Caco-2 (cell line): ENCODE results near the gene FBXW7. TPM values are rescaled to one million over a fixed set of nuclear protein-coding genes. Genes with fewer than 3 reads are reported as not detected.
A peak's percentile ranks its signal among the peaks of the same experiment; 100 is the strongest.

Experiments used
- BruUV-seq: library from RNA; stranded (reverse); fragments of 400-500 nt; replicated peaks from 2 replicates; lab custom pipeline; 2021; lab: Mats Ljungman, UMichigan
- CTCF ChIA-PET: fragments of 300-600 bp; sonication (Branson Sonifier 250); formaldehyde crosslinking; loops from one replicate; lab custom pipeline; 2022; ENCODE audit warnings: antibody characterized with exemption; lab: Charles Lee
- POLR2A ChIA-PET: fragments of 300-600 bp; sonication (Branson Sonifier 250); formaldehyde crosslinking; loops from one replicate; lab custom pipeline; 2022; ENCODE audit warnings: antibody characterized with exemption; lab: Charles Lee
- DNase-seq, 2 experiments: peaks; one replicate each; pipeline versions ENCODE4 v3.0.0 to v3.0.0-alpha.2; 2020 to 2022
- H3K27me3 ChIP-seq: replicated peaks from 2 replicates; pipeline ENCODE4 v1.6.0; 2011; ENCODE audit warnings: low read length; ENCODE audit not compliant: control insufficient read depth, insufficient read depth
- H3K36me3 ChIP-seq: 2 replicates; pipeline ENCODE4 v1.5.1; 2011; ENCODE audit warnings: low read length; ENCODE audit not compliant: control insufficient read depth, insufficient read depth
- H3K4me1 ChIP-seq: fragments of 250-450 bp; sonication (Bioruptor Pico); 2 replicates; pipeline ENCODE4 v1.5.1; 2020; ENCODE audit warnings: mild to moderate bottlenecking
- H3K4me3 ChIP-seq: 2 replicates; pipeline ENCODE4 v1.5.1; 2011; ENCODE audit warnings: low read depth, mild to moderate bottlenecking, control low read depth, low read length
- H3K9me3 ChIP-seq: fragments of 250-450 bp; sonication (Bioruptor Pico); 2 replicates; pipeline ENCODE4 v1.5.1; 2020; ENCODE audit warnings: mild to moderate bottlenecking, moderate library complexity
- H3K27ac Mint-ChIP-seq: one replicate; pipeline ENCODE4 v1.8.0; 2022; ENCODE audit warnings: mixed read lengths; ENCODE audit not compliant: unreplicated experiment
- H3K27me3 Mint-ChIP-seq: one replicate; pipeline ENCODE4 v1.8.0; 2022; ENCODE audit warnings: mixed read lengths; ENCODE audit not compliant: insufficient read depth, unreplicated experiment
- H3K36me3 Mint-ChIP-seq: one replicate; pipeline ENCODE4 v1.8.0; 2022; ENCODE audit warnings: mild to moderate bottlenecking, mixed read lengths; ENCODE audit not compliant: insufficient read depth, unreplicated experiment
- H3K4me1 Mint-ChIP-seq: one replicate; pipeline ENCODE4 v1.8.0; 2022; ENCODE audit warnings: low read depth, mixed read lengths; ENCODE audit not compliant: unreplicated experiment
- H3K4me3 Mint-ChIP-seq: one replicate; pipeline ENCODE4 v1.8.0; 2022; ENCODE audit warnings: mild to moderate bottlenecking, moderate library complexity, mixed read lengths; ENCODE audit not compliant: unreplicated experiment
- H3K9me3 Mint-ChIP-seq: one replicate; pipeline ENCODE4 v1.8.0; 2022; ENCODE audit warnings: mixed read lengths; ENCODE audit not compliant: unreplicated experiment
- intact Hi-C: fragments of 100-400 bp; cut with micrococcal nuclease; formaldehyde crosslinking; loops from one replicate; pipeline ENCODE4 v1.10.0; 2022; ENCODE audit not compliant: unreplicated experiment
- total RNA-seq: library from RNA; stranded (reverse); gene quantifications from 2 replicates; pipeline ENCODE4 v1.2.3, GENCODE V29; 2022
- TF ChIP-seq, protein P1 (sequence below), 2 experiments: fragments of 200-600 bp in 1 of 2; IDR thresholded peaks; 1 replicate in 1 of 2; 2 replicates in 1 of 2; pipeline versions ENCODE4 v1.5.1 to v1.8.0; 2011 to 2022; ENCODE audit warnings: antibody characterized with exemption in 1 of 2, control low read depth in 1 of 2, inconsistent platforms in 1 of 2, low read depth in 1 of 2, low read length in 1 of 2, mild to moderate bottlenecking in 1 of 2, moderate library complexity in 1 of 2; ENCODE audit not compliant: insufficient read depth in 1 of 2, severe bottlenecking in 1 of 2, unreplicated experiment in 1 of 2

Gene FBXW7
- total RNA-seq, 1 experiment from 2014 or later = 34.1 TPM

DNA sequence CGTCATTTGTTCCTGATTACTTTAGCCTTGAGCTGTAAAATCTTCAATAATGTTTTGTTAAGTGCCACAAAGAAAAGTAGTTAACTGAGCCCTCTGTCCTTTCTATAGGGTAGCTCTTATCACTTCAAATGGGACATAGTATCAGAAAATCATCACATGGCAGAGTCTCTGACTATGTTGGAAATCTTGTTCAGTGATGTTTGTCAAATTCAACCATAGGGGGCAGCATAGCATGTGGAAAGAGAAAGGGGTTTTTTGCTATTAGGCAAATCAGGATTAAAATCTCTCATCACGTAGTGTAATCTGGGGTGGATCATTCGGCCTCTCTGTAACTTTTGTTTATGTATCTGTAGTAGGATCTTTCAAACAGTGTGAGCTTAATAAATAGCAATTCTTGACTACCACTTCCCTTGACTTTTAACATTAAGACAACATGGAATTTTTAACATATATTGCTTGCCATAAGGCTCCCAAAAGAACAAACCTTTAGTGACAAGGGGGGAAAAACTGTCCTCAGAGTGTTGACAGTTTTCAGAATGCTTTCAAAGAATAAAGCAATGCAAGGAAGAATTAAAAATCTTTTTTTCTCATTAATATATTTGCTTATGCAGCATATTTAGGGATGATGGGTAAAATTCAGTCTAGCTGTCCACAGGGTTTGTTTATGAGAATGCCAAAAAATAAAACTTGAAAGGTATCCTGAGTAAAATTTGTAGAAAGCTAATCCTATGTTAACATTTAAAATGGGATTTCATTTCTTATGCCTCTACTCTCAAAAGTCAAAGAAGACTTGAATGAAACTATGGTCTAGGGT lies 127.2 kb downstream of the FBXW7 start:
- peak in 1 of 2 experiments; percentile 56 for DNase-seq
- no peak overlapping the region for H3K4me3 Mint-ChIP-seq
- no TSS peak for BruUV-seq
- peaks cover 6% of the 10 kb centered on the region for H3K36me3 Mint-ChIP-seq
- no peaks in the 10 kb centered on the region for H3K36me3 ChIP-seq
- no peaks in the 10 kb centered on the region for H3K9me3 ChIP-seq
- intact Hi-C loops = loop anchor here (1.0 to 5.0 kb wide), 3 partner anchors 28 to 232 kb away; no protein-coding TSS in a partner anchor
- POLR2A ChIA-PET = no interaction called here
- H3K27ac Mint-ChIP-seq = no peak overlapping the region
- H3K27me3 Mint-ChIP-seq = no peaks in the 10 kb centered on the region
- TF ChIP-seq, protein P1, sequence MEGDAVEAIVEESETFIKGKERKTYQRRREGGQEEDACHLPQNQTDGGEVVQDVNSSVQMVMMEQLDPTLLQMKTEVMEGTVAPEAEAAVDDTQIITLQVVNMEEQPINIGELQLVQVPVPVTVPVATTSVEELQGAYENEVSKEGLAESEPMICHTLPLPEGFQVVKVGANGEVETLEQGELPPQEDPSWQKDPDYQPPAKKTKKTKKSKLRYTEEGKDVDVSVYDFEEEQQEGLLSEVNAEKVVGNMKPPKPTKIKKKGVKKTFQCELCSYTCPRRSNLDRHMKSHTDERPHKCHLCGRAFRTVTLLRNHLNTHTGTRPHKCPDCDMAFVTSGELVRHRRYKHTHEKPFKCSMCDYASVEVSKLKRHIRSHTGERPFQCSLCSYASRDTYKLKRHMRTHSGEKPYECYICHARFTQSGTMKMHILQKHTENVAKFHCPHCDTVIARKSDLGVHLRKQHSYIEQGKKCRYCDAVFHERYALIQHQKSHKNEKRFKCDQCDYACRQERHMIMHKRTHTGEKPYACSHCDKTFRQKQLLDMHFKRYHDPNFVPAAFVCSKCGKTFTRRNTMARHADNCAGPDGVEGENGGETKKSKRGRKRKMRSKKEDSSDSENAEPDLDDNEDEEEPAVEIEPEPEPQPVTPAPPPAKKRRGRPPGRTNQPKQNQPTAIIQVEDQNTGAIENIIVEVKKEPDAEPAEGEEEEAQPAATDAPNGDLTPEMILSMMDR (IDR thresholded peaks at IDR 0.05; ENCODE audit: insufficient read depth in 1 of 2, low read depth in 1 of 2, low read length in 1 of 2, severe bottlenecking in 1 of 2, unreplicated experiment in 1 of 2) = peak; percentile 54 to 55
- no peaks in the 10 kb centered on the region for H3K9me3 Mint-ChIP-seq
- no peaks in the 10 kb centered on the region for H3K27me3 ChIP-seq
- H3K4me1 Mint-ChIP-seq = no peaks in the 10 kb centered on the region
- H3K4me3 ChIP-seq = no peak overlapping the region
- CTCF ChIA-PET = interaction anchor here (0.6 to 1.0 kb wide), 4 partner anchors 28 to 232 kb away, joined by 3 to 4 read pairs (median 4); no protein-coding TSS in a partner anchor
- H3K4me1 ChIP-seq = 0 out of 2 replicates have a peak, but pooled peaks cover 1% of the 10 kb centered on the region

DNA sequence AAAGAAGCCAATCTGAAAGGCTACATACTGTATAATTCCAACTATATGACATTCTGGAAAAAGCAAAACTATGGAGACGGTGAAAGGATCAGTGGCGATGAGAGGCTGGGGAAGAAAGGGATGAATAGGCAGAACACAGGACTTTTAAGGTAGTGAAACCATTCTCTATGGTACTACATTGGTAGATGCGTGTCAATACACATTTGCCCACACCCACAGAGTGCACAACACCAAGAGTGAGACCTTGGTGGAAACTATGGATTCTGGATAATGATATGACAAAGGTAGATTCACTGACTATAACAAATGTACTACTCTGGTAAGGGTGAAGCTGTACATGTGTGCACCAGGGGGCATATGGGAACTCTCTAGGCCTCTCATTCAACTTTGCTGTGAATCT lies 134.5 kb downstream of the FBXW7 start:
- no TSS peak for BruUV-seq
- ChIA-PET CTCF (no interaction called here), POLR2A (no interaction called here)
- DNase-seq = no peak
- peaks cover 1% of the 10 kb centered on the region for H3K36me3 Mint-ChIP-seq
- H3K27me3 ChIP-seq = no peaks in the 10 kb centered on the region
- no peak overlapping the region for H3K4me3 ChIP-seq
- no peaks in the 10 kb centered on the region for H3K9me3 Mint-ChIP-seq
- no peak overlapping the region for H3K4me3 Mint-ChIP-seq
- TF ChIP-seq, protein P1 (IDR thresholded peaks at IDR 0.05; ENCODE audit: insufficient read depth in 1 of 2, low read depth in 1 of 2, low read length in 1 of 2, severe bottlenecking in 1 of 2, unreplicated experiment in 1 of 2) = no peak
- H3K4me1 Mint-ChIP-seq = no peaks in the 10 kb centered on the region
- intact Hi-C loops = no loop called here
- no peaks in the 10 kb centered on the region for H3K27me3 Mint-ChIP-seq
- no peaks in the 10 kb centered on the region for H3K36me3 ChIP-seq
- H3K4me1 ChIP-seq = no peaks in the 10 kb centered on the region
- no peaks in the 10 kb centered on the region for H3K9me3 ChIP-seq
- no peak overlapping the region for H3K27ac Mint-ChIP-seq

DNA sequence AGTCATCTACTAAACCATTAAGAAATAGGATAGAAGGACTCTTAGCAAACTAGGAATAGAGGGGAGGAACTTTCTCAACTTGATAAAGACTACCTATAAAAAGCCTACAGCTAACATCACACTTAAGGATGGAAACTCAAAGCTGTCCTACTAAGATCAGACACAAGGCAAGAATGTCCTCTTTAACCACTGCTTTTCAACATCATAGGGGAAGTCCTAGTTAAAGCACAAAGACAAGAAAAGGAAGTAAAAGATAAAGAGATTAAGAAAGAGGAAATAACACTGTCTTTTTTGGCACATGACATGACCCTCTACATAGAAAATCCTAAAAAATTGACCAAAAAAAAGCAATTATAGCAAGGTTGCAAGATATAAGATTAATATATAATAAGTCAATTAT lies 136.6 kb downstream of the FBXW7 start:
- BruUV-seq = no TSS peak
- H3K36me3 ChIP-seq = no peaks in the 10 kb centered on the region
- H3K9me3 ChIP-seq = no peaks in the 10 kb centered on the region
- H3K27me3 ChIP-seq = no peaks in the 10 kb centered on the region
- Mint-ChIP-seq H3K4me3 (no peak overlapping the region), H3K27ac (no peak overlapping the region), H3K36me3 (peaks cover 6% of the 10 kb centered on the region), H3K9me3 (no peaks in the 10 kb centered on the region), H3K4me1 (no peaks in the 10 kb centered on the region), H3K27me3 (no peaks in the 10 kb centered on the region)
- ChIA-PET CTCF (no interaction called here), POLR2A (no interaction called here)
- intact Hi-C loops = no loop called here
- no peak for DNase-seq
- H3K4me3 ChIP-seq = no peak overlapping the region
- TF ChIP-seq, protein P1 (IDR thresholded peaks at IDR 0.05; ENCODE audit: insufficient read depth in 1 of 2, low read depth in 1 of 2, low read length in 1 of 2, severe bottlenecking in 1 of 2, unreplicated experiment in 1 of 2) = no peak
- H3K4me1 ChIP-seq = no peaks in the 10 kb centered on the region
